GM03348 (cell line): ENCODE results near the gene TMOD3.
"Not testable (repeated sequence)": the region's sequence is repeated elsewhere in the genome, so short reads cannot be mapped to it uniquely, and the experiment has no call there.

Experiments
- DNase-seq: peaks from one replicate; pipeline ENCODE4 v3.0.0; 2012; ENCODE audit warnings: low spot score

The TMOD3 gene

DNA sequence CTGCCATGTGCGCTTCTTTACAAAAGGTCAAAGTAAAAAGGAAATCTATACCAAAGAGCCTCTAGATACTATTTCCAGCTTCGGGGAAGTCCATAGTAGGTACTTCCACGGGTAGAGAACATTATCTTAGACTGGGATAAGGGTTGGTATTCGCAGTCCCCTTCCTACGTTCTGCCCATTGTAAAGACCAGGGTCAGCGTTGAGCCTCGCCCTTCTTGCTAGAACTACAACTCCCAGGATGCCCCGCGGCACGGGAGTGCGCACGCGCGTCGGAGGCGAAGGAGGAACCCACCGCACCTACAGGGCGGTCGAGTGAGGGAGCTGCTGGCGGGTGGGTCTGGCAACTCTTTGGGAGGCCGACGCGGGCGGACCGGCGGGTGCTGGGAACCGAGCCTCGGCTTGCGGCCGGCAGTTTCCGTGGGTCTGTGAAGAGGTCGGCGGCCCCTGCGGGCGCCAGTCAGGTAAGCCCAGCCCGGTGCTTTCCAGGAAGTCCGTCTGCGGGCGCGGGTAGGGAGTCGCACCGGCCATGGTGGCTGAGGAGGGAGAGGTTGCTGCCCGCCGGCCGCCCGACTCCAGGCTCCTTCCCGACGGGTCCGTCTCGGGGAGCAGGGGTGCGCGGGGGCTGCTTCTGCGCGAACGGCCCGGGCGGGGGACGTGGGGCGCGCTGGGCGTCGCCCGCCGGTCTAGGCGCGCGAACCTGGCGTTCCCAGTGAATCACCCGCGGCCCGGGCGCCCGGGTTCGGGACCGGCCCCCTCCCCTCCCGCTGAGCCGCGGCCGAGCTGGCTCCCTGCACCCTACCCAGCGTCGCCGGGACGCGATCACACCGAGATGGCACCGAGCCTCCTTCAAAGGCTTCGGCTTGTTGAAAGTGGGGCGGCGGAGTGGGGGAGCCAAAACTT is at the start of gene TMOD3:
Gene TMOD3, plus strand, starts transcription at position 278 of the 900 bp plus-strand sequence. CDS start 33,232 bp downstream, outside the sequence.
- DNase-seq, result peak; percentile 98

DNA sequence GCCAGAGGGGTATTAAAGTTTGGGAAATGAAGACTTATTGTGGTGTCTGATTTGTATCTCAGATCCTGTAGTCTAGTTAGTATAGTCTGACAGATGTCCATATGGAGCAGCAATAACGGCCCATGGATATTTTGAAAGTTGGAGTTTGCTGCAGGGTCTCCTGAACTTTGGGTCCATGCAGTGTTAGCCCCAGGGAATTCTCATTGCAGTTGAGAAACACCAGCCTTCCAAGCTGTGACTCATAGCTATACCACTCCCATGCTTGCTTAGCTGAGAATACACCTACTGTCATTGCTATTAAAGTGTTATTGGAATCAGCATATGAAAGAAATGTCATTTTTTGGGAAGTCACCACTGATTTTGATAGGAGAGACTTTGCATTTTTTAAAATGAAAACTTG is 48.8 kb upstream of the TMOD3 start:
- DNase-seq, result no peak

DNA sequence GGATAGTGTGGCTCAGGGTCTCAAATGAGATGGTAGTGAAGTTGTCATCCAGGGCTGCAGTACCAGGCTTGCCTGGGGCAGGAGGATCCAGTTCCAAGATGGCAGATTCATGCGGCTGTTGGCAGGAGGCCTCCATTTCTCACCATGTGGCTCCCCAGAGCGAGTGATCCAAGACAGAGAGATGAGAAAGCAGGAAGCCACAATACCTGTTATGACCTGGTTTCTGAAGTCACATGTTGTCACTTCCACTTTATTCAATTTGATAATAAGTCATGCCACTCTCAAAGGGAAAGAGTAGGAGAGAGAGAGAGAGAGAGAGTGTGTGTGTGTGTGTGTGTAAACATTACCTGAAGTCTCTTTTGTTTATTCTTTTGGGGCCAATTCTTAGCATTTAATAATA is 47.9 kb upstream of the TMOD3 start:
- no peak for DNase-seq

DNA sequence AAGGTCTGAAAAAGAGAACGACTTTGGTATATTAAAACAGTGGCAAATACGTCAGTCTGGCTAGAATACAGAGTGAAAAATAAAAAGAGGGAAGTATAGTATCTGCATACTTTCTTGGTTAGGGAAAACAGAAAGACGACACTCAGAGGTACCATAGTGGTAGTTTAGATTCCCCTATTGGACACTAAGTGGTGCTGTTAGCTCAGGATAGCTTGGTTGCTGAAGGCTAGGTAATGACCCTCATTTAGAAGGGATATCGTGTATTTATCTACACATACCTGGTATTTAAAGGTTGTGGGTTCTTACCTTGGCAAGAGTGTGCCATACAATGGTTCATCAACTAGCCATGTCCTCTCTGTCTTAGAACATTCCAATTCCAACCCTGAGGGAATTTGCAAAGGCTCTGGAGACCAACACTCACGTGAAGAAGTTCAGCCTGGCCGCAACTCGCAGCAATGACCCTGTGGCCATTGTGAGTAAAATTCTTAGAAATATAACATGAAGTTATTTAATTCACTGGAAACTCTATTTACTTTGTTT is 47.0 kb upstream of the TMOD3 start:
- DNase-seq, result no peak

DNA sequence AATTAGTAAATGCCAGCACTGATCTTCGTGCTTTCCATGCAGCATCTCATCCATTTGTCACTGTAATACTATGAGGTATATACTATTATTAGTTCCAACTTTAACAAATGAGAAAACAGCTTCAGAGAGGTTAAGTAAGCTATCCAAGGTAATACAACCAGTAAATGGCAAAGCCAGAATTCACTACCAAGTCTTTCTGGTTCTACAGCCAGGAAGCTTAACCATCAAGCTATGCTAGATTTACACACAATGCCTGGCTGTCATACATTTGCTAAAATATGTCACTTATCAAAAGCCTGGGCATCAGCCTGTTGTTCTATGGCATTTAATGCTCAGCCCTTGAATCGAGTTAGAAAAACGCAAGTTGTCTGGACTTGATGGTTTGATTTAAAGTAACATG is 45.5 kb upstream of the TMOD3 start:
- DNase-seq, result no peak

DNA sequence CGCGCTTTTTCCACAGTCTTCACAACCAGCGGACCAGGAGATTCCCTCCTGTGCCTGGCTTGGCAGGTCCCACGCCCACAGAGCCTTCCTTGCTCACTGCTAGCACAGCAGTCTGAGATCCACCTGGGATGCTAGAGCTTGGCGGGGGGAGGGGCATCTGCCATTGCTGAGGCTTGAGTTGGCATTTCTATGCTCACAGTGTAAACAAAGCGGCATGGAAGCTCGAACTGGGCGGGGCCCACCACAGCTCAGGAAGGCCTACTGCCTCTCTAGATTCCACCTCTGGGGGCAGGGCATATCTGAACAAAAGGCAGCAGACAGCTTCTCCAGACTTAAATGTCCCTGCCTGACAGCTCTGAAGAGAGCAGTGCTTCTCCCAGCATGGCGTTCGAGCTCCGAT is 42.3 kb upstream of the TMOD3 start:
- not testable (repeated sequence) for DNase-seq

DNA sequence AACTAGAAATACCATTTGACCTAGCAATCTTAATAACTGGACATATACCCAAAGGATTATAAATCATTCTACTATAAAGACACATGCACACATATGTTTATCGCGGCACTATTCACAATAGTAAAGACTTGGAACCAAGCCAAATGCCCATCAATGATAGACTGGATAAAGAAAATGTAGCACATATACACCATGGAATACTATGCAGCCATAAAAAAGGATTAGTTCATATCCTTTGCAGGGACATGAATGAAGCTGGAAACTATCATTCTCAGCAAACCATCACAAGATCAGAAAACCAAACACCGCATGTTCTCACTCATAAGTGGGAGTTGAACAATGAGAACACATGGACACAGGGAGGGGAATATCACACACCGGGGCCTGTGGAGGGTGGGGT is 37.0 kb upstream of the TMOD3 start:
- not testable (repeated sequence) for DNase-seq

DNA sequence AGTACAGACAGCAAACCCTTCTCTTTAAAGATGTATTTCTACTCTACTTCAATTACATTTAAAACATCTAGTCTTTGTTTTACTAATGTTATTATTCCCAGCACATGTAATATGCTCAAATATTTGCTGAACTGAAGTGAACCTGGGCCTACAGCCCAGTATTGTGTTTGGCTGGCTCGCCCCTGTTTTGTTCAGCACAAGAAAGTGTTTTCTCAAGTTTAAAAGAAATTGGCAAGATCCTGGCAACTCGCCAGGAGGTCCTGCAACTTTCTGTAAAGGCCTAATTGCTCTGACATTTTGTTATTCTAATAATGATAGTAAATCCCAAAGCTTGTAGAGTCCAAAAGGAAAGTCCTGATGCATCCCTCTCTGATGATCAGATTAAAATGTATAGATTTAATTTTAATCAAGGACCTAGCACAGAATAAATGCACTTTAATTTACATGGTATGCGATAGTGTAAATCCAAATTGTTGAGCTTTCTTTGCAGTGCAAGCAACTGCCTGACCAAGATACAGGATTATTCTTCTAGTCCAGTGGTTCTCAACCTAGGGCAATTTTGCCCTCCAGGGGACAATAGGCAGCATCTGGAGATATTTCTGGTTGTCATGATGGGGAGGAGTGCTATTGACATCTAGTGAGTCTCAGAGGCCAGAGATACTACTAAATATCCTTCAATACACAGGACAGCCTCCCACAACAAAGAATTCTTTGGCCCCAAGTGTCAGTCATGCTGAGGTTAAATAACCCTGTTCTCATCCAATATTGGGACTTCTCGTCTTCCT is 35.7 kb upstream of the TMOD3 start:
- no peak for DNase-seq

DNA sequence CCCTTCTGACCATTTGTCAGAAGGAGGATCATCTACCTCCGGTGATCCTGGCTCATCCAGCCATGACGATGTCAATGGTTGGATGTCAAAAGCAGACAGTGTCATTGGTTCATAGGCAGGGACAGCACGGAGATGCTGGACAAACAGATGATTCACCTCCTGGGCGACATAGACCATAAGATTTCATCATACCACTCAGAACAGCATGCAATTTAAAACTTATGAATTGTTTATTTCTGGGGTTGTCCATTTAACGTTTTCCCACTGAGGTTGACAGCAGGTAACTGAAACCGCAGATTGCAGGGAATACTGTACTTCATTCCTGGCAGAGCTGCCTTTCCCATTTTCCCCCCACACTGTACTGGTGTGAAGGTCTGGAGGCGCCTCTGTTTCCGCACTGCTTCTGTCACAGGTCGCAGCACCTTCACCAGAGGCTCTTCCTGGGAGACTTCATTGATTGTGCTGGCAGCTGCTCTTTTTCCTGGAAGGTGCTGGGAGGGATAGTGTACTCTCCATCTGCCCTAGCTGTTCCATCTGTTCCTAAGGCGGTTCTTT is 32.5 kb upstream of the TMOD3 start:
- no peak for DNase-seq

DNA sequence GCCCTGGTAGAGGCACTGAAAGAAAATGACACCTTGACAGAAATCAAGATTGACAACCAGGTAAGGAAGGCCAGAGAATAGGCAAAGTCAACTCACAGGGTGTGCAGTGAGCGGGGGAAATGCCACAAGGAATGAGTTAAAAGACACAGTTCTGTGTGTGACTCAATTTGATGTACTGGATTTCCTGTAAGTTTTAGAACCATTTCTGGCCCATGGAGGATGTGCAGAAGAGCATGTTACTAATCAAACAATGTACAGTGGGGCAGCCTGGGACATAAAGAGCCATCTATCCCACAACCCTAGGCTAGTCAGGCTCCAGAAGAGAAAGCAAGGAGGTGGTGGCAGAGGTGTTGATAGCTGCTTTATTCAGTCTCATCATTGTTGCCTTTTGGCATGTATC is 31.2 kb upstream of the TMOD3 start:
- no peak for DNase-seq

DNA sequence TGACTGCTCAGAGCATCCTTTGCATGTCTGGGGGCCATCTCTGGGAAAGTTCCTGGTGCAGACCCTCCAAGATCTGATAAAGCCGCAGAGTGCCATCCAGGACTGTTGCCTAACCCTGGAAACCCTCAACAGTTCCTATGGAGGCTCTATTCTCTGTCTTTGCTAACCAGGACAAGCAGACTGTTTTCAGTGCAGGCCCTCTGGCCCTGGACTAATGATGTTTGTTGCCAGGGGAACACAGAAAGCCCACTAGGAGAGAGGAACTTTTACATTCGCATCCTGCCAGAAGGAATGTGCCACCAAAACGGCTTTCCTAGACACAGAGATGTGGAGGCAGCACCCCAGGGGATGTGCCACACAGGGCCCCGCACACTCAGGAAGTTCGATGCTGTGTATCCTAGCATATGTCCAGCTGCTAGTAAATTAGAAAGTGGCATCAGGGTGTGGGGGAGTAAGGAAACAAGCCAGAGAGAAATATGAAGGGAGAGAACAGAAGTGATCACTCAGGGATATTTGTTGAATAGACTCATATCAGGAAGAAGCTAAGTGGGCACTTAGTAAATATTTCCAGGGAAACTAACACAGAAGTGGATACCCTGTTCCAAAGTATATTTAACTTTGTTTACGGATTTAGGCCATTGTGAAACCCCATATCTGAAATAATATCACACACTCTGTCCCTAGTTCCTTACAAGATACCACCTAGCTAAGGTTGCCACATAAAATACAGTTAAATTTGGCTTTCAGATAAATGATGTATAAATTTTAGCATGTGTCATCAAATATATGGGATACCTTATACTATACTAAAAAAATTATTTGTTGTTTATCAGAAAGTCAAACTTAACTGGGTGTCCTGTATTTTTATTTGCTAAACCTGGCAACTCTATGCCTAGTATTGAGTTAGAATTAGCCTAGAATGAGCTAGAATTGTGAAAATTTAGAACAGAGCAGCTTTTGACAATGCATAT is 29.9 kb upstream of the TMOD3 start:
- no peak for DNase-seq

DNA sequence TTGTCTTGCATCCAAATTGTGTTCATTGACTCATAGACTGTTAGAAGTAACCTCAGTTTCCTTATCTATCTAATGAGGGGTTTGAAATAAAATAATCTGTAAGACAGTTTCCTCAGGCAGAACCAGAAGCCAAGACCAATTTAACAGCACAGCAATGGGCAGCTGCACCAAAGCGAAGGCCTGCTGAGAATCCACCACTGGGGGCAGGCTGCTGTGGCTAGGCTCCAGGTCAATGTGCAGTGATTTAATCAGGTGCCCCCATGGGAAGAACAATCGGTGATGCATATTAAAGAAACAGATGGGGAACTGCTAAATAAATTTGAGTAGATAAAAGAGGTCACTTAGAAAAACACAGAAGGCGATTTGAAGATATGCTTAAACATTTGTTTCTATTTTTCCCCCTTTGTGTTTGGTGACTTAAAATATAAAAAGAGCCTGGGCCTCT is 28.0 kb upstream of the TMOD3 start:
- DNase-seq, result peak; percentile 27

DNA sequence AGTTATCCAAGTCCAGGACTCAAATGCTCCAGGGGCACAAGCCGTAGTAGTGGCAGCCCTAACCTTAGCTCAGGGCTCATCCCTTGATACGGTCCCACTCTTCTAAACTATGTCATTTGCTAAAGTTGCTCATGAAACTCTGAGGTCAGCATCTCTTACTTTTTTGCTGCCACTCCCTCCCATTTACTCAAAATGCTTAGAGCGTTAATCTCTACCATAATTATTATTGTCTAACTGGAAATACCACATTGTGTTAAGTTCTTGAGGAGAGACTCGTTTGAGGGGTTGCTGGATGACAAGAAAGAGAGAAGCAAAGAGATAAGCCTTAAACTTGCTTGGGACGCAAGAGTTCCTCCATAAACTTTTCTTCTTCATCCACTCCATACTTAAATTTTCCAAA is 26.9 kb upstream of the TMOD3 start:
- no peak for DNase-seq

DNA sequence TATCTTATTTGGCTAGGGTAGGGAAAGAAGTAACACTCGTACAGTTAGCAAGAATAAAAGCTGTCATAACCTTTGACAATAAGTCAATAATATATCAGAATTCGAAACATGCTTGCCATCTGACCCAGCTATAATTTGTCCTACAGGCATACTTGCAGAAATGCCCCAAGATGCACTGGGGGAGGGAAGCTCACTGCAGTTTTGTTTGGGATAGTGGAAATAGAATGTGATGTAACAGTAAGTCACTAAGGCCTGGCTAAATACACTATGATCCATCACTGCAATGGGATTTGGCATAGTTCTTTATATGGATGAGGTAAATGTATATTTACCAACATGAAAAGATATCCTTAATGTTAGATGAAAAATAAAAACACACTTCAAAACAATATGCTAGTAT is 25.5 kb upstream of the TMOD3 start:
- no peak for DNase-seq

DNA sequence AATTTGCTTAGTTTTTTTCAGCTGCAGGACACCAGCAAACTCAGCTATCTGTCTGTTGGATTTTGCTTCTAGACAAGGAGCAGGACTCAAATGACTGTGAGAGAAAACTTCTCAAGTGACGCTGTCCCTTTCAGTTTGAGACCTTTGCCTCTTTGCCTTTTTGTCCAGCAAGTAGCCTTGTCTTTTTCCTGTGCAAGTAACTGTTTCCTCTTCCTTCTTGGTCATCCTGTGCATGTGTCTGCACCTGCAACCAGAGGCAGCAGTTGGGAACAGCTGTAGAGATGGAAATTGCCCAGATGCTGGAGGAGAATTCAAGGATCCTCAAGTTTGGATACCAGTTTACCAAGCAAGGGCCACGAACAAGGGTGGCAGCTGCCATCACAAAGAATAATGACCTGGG is 23.3 kb upstream of the TMOD3 start:
- no peak for DNase-seq

DNA sequence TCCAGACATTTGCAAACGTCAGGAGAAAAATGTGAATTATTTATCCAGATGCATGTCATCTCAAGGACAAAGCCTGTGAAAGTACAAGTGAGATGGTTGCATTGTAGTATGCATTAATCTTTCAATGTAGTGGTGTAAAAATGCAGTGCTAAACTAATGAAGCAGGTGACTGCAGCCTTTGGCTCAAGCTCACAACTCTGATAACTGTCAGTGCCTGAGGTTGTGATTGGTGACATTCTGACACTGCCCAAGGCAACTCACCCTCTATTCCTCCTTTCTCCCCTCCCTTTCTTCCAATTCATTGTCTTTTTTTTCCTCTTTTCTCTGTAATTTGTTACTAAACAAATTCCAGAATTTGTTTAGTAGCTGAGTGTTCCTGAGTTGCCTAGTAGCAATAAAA is 20.0 kb upstream of the TMOD3 start:
- no peak for DNase-seq

DNA sequence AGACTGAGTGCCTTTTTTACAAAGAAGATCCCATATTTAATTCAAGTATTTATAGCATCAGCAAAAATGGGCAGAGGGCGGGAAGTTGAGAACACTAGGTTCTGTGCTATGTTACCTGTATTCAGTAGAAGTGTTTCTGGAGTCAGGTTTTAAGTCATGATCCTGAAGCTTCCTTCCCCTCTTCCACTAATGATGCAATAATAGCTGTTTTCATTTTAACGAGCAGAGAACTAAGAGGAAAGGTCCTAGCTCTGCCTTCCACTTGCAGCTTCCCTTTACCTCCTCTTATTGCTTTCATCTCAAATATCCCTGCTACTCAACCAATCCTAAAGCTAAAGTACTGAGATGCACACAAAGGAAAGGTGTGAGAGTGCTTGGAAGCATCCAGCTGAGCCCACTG is 16.9 kb upstream of the TMOD3 start:
- DNase-seq, result no peak

DNA sequence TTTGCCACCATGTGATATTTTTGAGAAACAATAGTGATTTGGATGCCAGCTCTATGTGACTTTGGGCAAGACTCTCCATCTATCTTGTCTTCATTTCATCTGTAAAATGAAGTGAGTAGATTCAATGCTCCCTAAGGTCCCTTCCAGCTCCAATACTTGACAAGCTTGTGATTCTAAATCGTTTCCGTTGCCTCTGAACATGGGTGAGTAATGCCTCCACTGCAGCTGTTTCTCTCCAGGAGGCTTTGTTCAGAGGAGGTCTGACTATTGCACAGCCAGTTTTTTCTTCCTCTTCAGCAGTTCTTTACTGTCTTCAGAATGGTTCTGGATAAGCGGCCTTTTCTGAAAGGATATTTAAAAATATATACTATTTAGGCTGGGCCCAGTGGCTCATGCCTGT is 14.8 kb upstream of the TMOD3 start:
- no peak for DNase-seq

DNA sequence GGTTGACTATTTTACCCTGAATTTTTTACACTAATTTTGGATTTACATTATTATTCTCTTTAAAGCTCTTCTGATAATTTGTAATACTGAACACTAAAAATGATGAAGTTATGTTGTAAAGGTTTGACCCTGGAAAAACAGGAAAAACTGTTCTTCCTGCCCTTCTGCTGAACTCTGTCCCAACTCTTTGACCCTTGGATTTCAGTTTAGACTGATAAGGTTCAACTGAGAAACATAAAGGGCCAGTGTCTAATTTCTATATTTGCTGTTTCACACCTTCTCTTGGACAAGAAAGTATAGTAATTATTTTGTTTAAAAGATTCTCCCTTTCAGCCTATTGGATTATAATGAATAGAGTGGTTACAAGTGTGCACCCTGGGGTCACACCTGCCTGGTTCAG is 12.8 kb upstream of the TMOD3 start:
- no peak for DNase-seq

DNA sequence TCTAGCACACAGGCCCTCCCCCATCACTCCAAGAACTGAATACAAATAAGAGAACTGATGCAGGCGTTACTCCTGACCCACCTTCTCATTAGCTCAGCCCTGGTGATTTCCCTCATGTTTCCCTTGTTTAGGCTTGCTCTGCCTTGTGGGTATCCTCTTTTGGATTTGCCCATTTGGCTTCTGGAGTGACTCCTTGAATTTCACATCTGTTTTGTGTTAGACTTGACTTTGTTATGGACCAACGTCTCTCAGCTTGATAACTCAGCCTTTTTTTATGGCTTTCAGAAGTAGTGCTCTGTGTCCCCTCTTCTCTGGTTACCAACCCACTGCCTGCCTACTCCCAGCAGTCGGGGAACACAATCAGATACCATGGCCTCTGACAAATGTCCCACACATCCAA is 11.3 kb upstream of the TMOD3 start:
- no peak for DNase-seq

DNA sequence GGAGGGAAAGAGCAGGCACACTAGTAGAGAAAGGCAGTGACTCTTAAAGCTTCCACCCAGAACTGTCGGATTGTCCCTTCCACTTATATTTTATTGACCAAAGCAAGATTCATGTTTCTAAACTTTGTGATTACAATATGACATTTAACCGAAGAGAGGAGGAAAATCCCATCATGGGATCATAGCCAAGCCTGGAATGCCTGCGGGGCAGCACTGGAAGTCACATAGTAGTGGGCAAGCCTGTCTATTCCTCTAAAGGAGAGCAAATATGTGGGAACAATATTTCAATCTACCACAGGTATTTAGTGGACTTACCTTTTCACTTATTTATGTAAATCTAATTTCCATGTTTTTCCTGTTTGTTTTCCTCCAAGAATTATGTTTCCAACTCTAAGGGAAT is 3.8 kb upstream of the TMOD3 start:
- DNase-seq, result no peak
